K562 (cell line): ENCODE measurements around the gene SLC17A9. TPM values are rescaled to one million over a fixed set of nuclear protein-coding genes. Genes with fewer than 3 reads are reported as not detected.
A peak's percentile ranks its signal among the peaks of the same experiment; 100 is the strongest.

Source experiments
- ATAC-seq: fragments of 200-7000 bp; cut with Tn5 transposase; 3 replicates; pipeline ENCODE4 v1.9.1; 2020; ENCODE audit warnings: moderate library complexity
- Bru-seq: library from RNA; stranded (reverse); fragments of 400-500 nt; gene quantifications from one replicate; lab custom pipeline; 2021; lab: Mats Ljungman, UMichigan
- BruChase-seq, 2 experiments: library from RNA; stranded (reverse); fragments of 400-500 nt; gene quantifications; one replicate each; lab custom pipeline; 2021; lab: Mats Ljungman, UMichigan
- BruUV-seq: library from RNA; stranded (reverse); fragments of 400-500 nt; replicated peaks from 2 replicates; lab custom pipeline; 2021; lab: Mats Ljungman, UMichigan
- CTCF ChIA-PET: fragments of 300-600 bp; formaldehyde crosslinking; extraction: SDS; loops from one replicate; lab custom pipeline; 2021; ENCODE audit warnings: low intra/inter-chr PET ratio; lab: Yijun Ruan, JAX
- POLR2A ChIA-PET: fragments of 300-600, 350-650 bp; sonication (Branson Sonifier 250); formaldehyde crosslinking; extraction: SDS; loops from one replicate; lab custom pipeline; 2021; ENCODE audit warnings: antibody characterized with exemption, inconsistent platforms; lab: Yijun Ruan, JAX
- DNase-seq, 4 experiments: peaks; one replicate each; pipeline versions ENCODE4 v3.0.0 to v3.0.0-alpha.2; 2011 to 2018; ENCODE audit warnings: low spot score in 3 of 4, mixed read lengths in 3 of 4; ENCODE audit errors: extremely low read depth in 1 of 4
- FAIRE-seq: peaks from 2 replicates; lab custom pipeline; 2011; peaks lifted over from hg19 to GRCh38; lab: Jason Lieb, UNC
- H2AFZ ChIP-seq: 2 replicates; pipeline ENCODE4 v1.6.0; 2011; ENCODE audit warnings: low read depth, low read length, control low read depth, inconsistent platforms
- H3K27ac ChIP-seq: fragments of 200-600 bp; 3 replicates; pipeline ENCODE4 v1.8.0; 2011; ENCODE audit warnings: low read depth, mild to moderate bottlenecking, control low read depth, inconsistent platforms, low read length, moderate library complexity, mixed read lengths; ENCODE audit errors: extremely low read depth
- H3K27me3 ChIP-seq, 2 experiments: fragments of 300-600 bp in 1 of 2; 2 replicates in 1 of 2; 3 replicates in 1 of 2; pipeline versions ENCODE4 v1.6.0 to v1.8.0; 2011; ENCODE audit warnings: inconsistent platforms in 2 of 2, low read length in 2 of 2, mild to moderate bottlenecking in 1 of 2, mixed read lengths in 1 of 2, moderate library complexity in 1 of 2; ENCODE audit not compliant: control insufficient read depth in 2 of 2, insufficient read depth in 2 of 2
- H3K36me3 ChIP-seq: fragments of 300-600 bp; 3 replicates; pipeline ENCODE4 v1.8.0; 2011; ENCODE audit warnings: mild to moderate bottlenecking, low read length, inconsistent platforms; ENCODE audit not compliant: control insufficient read depth, insufficient read depth
- H3K4me1 ChIP-seq, 2 experiments: fragments of 200-600 bp in 1 of 2; replicated peaks in 1 of 2; 2 replicates in 1 of 2; 3 replicates in 1 of 2; pipeline versions ENCODE4 v1.5.1 to v1.8.0; 2011; ENCODE audit warnings: inconsistent platforms in 2 of 2, low read length in 2 of 2, mild to moderate bottlenecking in 1 of 2, mixed read lengths in 1 of 2, moderate library complexity in 1 of 2; ENCODE audit not compliant: control insufficient read depth in 2 of 2, insufficient read depth in 2 of 2
- H3K4me2 ChIP-seq: 2 replicates; pipeline ENCODE4 v1.6.1; 2011; ENCODE audit warnings: low read length, control low read depth, inconsistent platforms, mixed read lengths; ENCODE audit not compliant: insufficient read depth
- H3K4me3 ChIP-seq: fragments of 200-600 bp; sonication (generic), shearing (Covaris generic); 2 replicates; pipeline ENCODE4 v1.5.1; 2016; ENCODE audit warnings: control low read depth, inconsistent platforms
- H3K79me2 ChIP-seq: fragments of 200-600 bp; 3 replicates; pipeline ENCODE4 v1.8.0; 2011; ENCODE audit warnings: low read length, inconsistent platforms; ENCODE audit not compliant: control insufficient read depth, insufficient read depth
- H3K9ac ChIP-seq, 2 experiments: 2 replicates each; pipeline versions ENCODE4 v1.6.0 to v1.6.1; 2011; ENCODE audit warnings: low read depth in 2 of 2, low read length in 2 of 2, control low read depth in 1 of 2, inconsistent platforms in 1 of 2, mild to moderate bottlenecking in 1 of 2, mixed read lengths in 1 of 2; ENCODE audit not compliant: insufficient read depth in 1 of 2
- H3K9me1 ChIP-seq: one replicate; pipeline ENCODE4 v1.6.0; 2011; ENCODE audit warnings: inconsistent platforms, mild to moderate bottlenecking, low read length, moderate library complexity; ENCODE audit not compliant: control insufficient read depth, insufficient read depth
- H3K9me3 ChIP-seq: replicated peaks from 2 replicates; pipeline ENCODE4 v1.5.1; 2011; ENCODE audit warnings: low read depth, low read length, inconsistent platforms; ENCODE audit not compliant: control insufficient read depth, insufficient read depth
- H4K20me1 ChIP-seq: replicated peaks from 2 replicates; pipeline ENCODE4 v1.6.1; 2011; ENCODE audit warnings: low read length, inconsistent platforms, mixed read lengths; ENCODE audit not compliant: control insufficient read depth, insufficient read depth
- ETV1 ChIP-seq: fragments of 450-650 bp; conservative IDR thresholded peaks from 2 replicates; pipeline ENCODE4 v1.6.1; 2016; ENCODE audit warnings: missing genetic modification characterization, control low read depth, low read depth, missing compliant biosample characterization
- POLR2G ChIP-seq: fragments of 200-400 bp; formaldehyde crosslinking; IDR thresholded peaks from 2 replicates; pipeline ENCODE4 v1.6.1; 2017; ENCODE audit warnings: low read depth, mild to moderate bottlenecking, antibody characterized with exemption, low read length, moderate library complexity
- WGBS: fragments of 100-300 bp; shearing (Covaris generic); methylation state at CpG from one replicate; pipeline ENCODE4 v1.1.6; 2016; ENCODE audit warnings: low coverage, mixed read lengths; ENCODE audit not compliant: insufficient coverage; ENCODE audit errors: missing lambda C conversion rate; 5-methylcytosine and 5-hydroxymethylcytosine counted together
- in situ Hi-C: fragments of 300-500 bp; cut with MboI; formaldehyde crosslinking; loops from 4 replicates; pipeline ENCODE4 v1.15.0; 2018; ENCODE audit warnings: inconsistent platforms, mixed read lengths
- intact Hi-C: fragments of 100-400 bp; cut with micrococcal nuclease; formaldehyde crosslinking; loops from 2 replicates; pipeline ENCODE4 v1.14.2; 2022
- long read RNA-seq, 3 experiments: library from polyadenylated mRNA in 2 of 3; library from RNA in 1 of 3; unstranded in 2 of 3; stranded (forward) in 1 of 3; transcript quantifications; one replicate each; pipeline ENCODE4 v2.0.0, GENCODE V29; 2019 to 2022
- polyA minus RNA-seq, 3 experiments: library from RNA; depleted of rRNA, polyadenylated mRNA; stranded (reverse); fragments of >200 nt; gene quantifications; 2 replicates each; pipeline ENCODE4 v1.2.3, GENCODE V29; 2011
- polyA plus RNA-seq, 8 experiments: library from polyadenylated mRNA; depleted of rRNA in 4 of 8; stranded (reverse) in 5 of 8; unstranded in 3 of 8; fragments of >200 nt; fragmentation: Nextera tagmentation in 2 of 8; fragmentation: Illumina TruSeq in 1 of 8; extraction: Ambion mirVana in 2 of 8; extraction: Trizol in 1 of 8; gene quantifications; 2 replicates each; pipeline versions ENCODE4 v1.2.1 to v1.2.3, GENCODE V29; 2011 to 2014; ENCODE audit warnings: inconsistent platforms in 1 of 8, missing spikeins in 1 of 8
- total RNA-seq, 7 experiments: library from RNA; depleted of rRNA in 6 of 7; stranded (reverse); fragments of >200 nt in 6 of 7; fragmentation: Illumina TruSeq in 2 of 7; extraction: Trizol in 2 of 7; gene quantifications; 2 replicates each; pipeline versions ENCODE4 v1.2.1 to v1.2.3, GENCODE V29; 2011 to 2021; ENCODE audit warnings: low replicate concordance in 1 of 7

SLC17A9 gene
- not detected in 2 replicates for total RNA-seq (2011; cell fraction: chromatin; rRNA removed; ENCODE audit: low replicate concordance)
- total RNA-seq (2011; cell fraction: nucleolus; rRNA removed): 0.13 TPM in 1 of 2 replicates, not detected in the other
- 0.15 TPM in 1 of 2 replicates, not detected in the other for total RNA-seq (2011; cell fraction: nucleoplasm; rRNA removed)
- not detected in 2 replicates for total RNA-seq (2014; rRNA removed)
- not detected in 2 replicates for total RNA-seq (2014; rRNA removed; fragmentation: Illumina TruSeq; extraction: Trizol)
- total RNA-seq (2015; rRNA removed; fragmentation: Illumina TruSeq; extraction: Trizol): not detected in 2 replicates
- 0.27 and 0.31 TPM in 2 replicates for total RNA-seq (2021)
- not detected in 2 replicates for polyA plus RNA-seq (2011; rRNA removed)
- polyA plus RNA-seq (2011; cell fraction: cytosol; rRNA removed): 0.03 TPM in 1 of 2 replicates, not detected in the other
- polyA plus RNA-seq (2011; cell fraction: nucleus; rRNA removed): 0.06 and 0.10 TPM in 2 replicates
- 0.03 TPM in 1 of 2 replicates, not detected in the other for polyA plus RNA-seq (2012)
- polyA plus RNA-seq (2014; fragmentation: Illumina TruSeq; extraction: Trizol): not detected in 2 replicates
- polyA plus RNA-seq (2014; fragmentation: Nextera tagmentation; extraction: Ambion mirVana): not detected
- polyA plus RNA-seq (2014; rRNA removed): 0.04 and 0.05 TPM in 2 replicates
- polyA minus RNA-seq (2011; rRNA and poly(A)+ RNA removed): not detected in 2 replicates
- not detected in 2 replicates for polyA minus RNA-seq (2011; cell fraction: cytosol; rRNA and poly(A)+ RNA removed)
- not detected in 2 replicates for polyA minus RNA-seq (2011; cell fraction: nucleus; rRNA and poly(A)+ RNA removed)
- Bru-seq, nascent RNA: percentile 26 among the genes with signal in this experiment
- percentile 19 among the genes with signal in this experiment for BruChase-seq, experiment 1, labeled RNA remaining after a 2-hour chase
- BruChase-seq, experiment 2, labeled RNA remaining after a 6-hour chase: percentile 25 among the genes with signal in this experiment
- long read RNA-seq, experiment 1: 0 reads
- long read RNA-seq, experiment 2: 0 reads
- long read RNA-seq, experiment 3: 0 reads

- FAIRE-seq (no peak), DNase-seq (peak in 1 of 4 experiments; percentile 32), ATAC-seq (no peak)
- CTCF ChIA-PET: no interaction called here
- H3K27me3 ChIP-seq: peaks cover 11 to 25% of the 10 kb centered on the region in 2 experiments; a peak in 4 of 5 replicates
- 0 out of 2 replicates have a peak within 1 kb of the TSS, but pooled peaks have one; percentile 9 for H3K4me2 ChIP-seq
- H3K36me3 ChIP-seq: peaks cover 14% of the 10 kb centered on the region; the same call in 2 of the 3 replicates
- peak within 1 kb of the TSS in 1 of 2 experiments; percentile 70; a peak in 2 of 4 replicates for H3K9ac ChIP-seq
- H3K4me3 ChIP-seq: no peak within 1 kb of the TSS
- H3K9me3 ChIP-seq: peaks cover 7% of the 10 kb centered on the region
- no peaks in the 10 kb centered on the region for H3K79me2 ChIP-seq
- no peaks in the 10 kb centered on the region for H3K9me1 ChIP-seq
- in situ Hi-C loops: no loop called here
- POLR2A ChIA-PET: interaction anchor here (0.6 kb wide), 2 partner anchors 8 to 23 kb away, joined by 4 read pairs; no protein-coding TSS in a partner anchor
- no peak for TF ChIP-seq ETV1 (tag)
- peak; percentile 8; the same call in 1 of the 2 replicates for TF ChIP-seq POLR2G
- no peak within 1 kb of the TSS; the same call in 1 of the 2 replicates for H2AFZ ChIP-seq
- peaks cover 3 to 35% of the 10 kb centered on the region in 2 experiments; a peak in 3 of 5 replicates for H3K4me1 ChIP-seq
- 48% methylated on average over 7 of the region's 37 CpGs for WGBS
- no TSS peak for BruUV-seq
- 0 out of 2 replicates have a peak, but pooled peaks cover 3% of the 10 kb centered on the region for H4K20me1 ChIP-seq
- intact Hi-C loops: no loop called here
- H3K27ac ChIP-seq: no peak within 1 kb of the TSS
Observed at GRCh38 chr20:62952373-62952967, at the start of gene SLC17A9. Gene SLC17A9 (plus strand): TSS chr20:62952709. CDS start chr20:62952831, 122 bp downstream.
